Measurements from ENCODE around the gene ZDHHC14.

GRCh38 chr6:157546321-157546720, 165.3 kb downstream of the ZDHHC14 start:
- TF ChIP-seq POLR2A (IDR thresholded peaks at IDR 0.05; ENCODE audit: low read length) (no peak), GATA1 (IDR thresholded peaks at IDR 0.05; ENCODE audit: low read depth, low read length) (no peak)
